GM21786 (cell line): Measurements from ENCODE around the gene RAB44.

Source experiments
- ATAC-seq: cut with Tn5 transposase; IDR thresholded peaks from one replicate; pipeline ENCODE4 v1.9.1; 2021; ENCODE audit not compliant: unreplicated experiment

The RAB44 gene

DNA sequence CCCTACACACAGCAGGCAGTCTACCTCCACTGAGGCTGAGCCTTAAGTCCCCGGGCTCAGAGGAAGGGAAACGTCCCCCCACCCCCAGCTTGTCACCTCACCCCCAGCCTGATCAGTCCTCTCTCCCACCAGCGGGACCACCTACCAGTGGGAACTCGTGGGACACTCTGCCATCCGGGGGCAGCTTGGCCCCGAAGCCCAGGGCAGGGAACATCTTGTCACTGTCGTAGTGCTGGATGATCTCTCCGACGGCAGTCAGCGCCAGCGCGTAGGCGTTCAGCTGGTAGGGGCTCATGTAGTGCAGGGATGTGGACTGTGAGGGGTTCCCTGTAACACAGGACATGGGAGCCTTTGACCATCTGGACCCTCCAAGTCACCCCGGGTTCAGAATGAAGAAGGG is 48.6 kb downstream of the RAB44 start:
- ATAC-seq = no peak

DNA sequence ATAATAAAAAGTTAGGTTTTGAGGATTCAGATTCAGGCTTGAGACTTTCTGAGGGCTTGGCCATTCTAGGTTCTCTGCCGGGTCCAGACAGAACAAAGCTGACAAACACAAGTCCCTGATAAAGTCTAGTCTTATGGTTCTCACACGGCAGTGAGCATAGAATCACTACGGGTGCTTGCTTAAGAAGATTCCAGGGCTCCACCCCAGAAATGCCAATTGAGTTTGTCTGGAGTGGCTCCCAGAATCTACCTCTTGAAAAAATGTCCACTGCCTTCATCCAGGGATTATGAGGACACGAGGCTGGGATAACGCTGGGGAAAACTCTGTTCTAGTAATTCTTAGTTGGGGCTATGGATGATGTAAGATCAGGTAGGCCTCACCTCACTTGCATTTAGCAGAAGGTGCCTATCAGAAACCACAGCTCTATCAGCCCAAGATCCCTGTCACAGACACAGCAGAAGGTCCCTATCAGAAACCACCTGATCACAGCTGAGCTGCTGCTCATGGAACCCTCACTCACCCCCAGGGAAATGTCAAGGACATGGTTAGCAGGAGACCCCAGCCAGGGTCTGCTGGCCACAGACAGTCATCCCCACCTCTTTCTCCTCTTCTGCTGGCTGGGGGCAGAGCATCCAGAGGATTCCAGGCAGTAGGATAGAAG is 52.3 kb downstream of the RAB44 start:
- ATAC-seq = no peak

DNA sequence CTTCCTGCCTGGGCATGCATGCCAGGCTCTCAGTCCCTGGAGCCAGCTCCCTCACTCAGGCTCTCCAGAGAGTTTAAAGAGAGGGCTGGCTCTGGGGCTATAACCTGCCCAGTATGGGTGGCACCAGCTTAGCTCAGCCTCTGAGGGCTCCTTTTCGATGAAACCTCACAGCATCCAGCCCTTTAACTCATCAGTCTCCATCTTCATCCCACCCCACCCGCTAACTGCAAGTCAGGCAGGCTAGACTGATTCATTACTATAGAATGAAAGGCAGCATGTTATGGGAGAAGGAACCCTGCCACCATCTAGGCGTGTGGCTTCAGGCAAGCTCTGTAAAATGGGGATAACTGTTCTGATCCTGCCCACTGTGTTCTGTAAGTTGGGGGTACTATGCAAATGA is 53.5 kb downstream of the RAB44 start:
- ATAC-seq = no peak

DNA sequence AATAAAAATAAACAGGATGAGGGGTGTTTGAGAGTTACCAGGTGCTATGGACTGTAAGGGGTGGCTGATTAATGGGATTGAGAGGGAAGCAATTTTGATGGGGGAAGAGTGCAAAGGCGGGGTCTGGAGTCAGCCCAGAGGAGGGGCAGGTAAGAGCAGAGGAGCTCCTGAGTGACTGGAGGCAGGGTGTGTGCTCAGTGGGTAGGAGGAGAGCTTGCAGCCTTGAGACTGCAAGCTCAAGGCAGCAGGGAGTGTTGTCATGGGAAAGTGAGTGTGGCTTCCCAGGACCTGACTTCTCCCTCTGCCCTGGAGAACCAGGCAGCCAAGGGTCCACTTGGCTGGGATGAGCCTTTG is 54.2 kb downstream of the RAB44 start:
- no peak for ATAC-seq

DNA sequence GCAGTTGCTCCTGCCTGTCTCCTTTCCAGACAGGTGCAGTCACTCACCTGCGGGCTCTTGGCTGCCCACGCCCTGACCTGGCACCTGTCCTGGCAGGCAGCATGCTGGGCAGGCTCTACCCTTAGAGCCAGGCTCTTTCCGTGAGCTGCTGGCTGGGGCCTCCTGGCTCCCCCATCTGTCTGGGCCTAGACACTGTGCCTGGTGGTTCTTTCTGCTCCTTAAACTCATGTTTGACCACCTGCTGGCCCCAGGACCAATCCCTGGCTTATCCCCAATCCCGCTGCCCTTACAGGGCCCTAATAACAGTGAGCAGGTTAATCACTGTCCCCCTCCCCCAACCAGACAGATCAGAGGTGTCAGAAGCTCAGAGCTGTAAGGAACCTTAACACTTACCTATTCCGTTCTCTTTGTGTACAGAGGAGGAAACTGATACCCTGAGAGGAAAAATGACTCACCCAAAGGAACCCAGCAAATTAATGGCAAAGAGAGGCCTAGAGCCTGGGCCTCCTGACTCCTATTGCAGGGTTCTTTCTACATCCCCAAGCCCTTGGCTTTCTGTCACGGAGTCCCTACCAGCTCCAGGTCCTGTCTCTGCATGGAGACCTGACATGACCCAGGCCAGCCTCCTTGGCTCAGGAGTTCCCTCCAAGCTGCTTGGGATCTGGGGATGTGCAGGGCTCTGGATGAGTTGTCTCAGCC is 54.7 kb downstream of the RAB44 start:
- no peak for ATAC-seq

DNA sequence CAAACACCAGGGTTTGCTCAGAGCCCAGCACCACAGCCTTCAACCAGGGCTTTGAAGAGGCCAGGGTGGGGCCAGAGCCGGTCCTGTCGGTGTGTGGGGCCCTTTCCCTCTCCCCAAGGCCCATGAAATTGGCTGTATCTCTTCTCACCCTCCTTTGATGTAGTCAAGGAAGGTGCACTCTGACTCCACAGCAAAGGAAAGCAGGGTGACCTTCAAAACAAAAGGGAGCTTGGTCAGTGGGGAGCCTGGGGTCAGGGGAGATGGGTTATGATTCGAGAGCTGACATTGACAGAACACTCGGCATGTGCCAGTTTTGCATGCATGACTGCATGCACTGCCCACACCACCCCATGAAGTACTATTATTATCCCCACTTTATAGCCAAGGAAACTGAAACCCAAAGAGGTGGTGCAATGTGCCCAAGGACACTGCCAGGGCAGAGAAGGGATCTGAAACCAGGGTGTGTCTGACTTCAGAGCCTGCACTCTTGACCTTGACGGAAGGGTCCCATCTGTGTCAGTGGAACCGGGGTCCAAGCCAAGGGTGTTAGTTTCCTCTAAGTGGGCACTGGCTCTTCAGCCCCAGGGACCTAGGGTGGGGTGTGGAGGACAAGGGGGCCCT is 55.4 kb downstream of the RAB44 start:
- ATAC-seq = peak; percentile 46

DNA sequence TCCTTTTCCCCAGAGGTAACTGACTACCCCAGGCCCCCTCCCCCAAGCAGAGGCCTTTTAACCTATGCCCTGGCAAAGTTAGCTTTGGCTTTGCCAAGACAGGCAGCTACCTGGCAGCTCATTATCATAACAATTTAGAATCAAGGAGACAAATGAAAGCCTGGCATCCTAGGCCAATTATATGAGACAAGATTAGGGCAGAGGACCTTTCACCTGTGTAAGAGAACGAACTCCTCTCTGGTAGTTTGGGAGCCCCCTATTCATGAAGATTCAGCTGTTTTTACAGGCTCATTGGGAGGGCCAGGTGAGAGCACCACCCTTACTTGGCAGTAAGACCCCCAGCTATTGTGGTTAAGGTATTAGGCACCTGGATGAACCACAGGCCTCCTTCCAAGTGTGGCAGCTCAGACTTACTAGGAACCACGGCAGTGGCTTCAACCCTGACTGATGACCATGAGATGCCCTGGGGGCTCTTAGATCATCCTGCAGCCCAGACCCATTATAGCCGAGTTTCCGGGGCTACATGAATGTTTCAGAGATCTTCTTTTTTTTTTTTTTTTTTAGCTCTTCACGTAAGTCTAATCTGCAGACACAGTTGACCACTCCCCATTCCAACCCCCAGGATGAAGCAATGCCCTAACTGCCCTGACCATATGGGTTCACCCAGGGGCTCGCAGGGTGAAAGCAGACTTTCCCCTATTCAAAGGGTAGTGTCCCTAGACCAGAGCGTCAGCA is 56.2 kb downstream of the RAB44 start:
- no peak for ATAC-seq

DNA sequence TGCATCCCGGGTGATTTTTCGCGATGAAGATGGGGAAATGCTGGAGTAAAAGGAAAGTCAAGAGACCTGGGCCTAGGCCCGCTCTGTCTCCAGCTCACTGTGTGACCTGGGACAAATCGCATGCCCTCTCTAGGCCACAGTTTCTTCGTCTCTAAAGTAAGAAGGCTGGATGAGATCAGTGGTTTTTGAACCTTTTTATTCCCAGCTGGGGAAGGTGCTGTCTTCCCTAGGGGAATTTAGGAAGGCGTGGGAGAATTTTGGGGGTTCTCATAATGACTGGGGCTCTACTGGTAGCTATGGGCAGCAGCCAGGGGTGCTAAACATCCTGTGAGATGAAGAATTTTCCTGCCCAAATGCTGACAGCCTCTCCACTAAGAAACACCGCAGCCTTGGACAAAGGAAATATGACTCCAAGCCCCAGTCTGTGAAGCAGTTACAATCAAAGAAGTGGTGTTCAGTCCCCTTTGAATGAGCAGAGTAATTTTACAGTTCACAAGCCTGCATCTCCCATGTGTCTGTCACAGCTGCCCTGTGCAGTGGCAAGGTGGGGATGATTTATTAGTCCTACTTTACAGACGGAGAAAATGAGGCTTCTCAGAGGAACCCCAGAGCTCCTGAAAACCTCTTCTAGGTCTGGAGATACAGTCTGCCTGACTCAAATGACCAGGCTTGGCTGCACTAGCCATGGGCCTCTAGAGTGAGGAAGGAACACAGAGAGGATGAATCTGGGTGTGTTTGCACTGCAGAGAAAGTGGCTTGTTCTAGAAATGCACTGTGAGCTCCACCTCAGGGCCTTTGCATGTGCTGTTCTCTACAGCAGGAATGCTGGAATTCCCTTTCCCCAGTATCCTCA is 57.2 kb downstream of the RAB44 start:
- ATAC-seq = no peak

DNA sequence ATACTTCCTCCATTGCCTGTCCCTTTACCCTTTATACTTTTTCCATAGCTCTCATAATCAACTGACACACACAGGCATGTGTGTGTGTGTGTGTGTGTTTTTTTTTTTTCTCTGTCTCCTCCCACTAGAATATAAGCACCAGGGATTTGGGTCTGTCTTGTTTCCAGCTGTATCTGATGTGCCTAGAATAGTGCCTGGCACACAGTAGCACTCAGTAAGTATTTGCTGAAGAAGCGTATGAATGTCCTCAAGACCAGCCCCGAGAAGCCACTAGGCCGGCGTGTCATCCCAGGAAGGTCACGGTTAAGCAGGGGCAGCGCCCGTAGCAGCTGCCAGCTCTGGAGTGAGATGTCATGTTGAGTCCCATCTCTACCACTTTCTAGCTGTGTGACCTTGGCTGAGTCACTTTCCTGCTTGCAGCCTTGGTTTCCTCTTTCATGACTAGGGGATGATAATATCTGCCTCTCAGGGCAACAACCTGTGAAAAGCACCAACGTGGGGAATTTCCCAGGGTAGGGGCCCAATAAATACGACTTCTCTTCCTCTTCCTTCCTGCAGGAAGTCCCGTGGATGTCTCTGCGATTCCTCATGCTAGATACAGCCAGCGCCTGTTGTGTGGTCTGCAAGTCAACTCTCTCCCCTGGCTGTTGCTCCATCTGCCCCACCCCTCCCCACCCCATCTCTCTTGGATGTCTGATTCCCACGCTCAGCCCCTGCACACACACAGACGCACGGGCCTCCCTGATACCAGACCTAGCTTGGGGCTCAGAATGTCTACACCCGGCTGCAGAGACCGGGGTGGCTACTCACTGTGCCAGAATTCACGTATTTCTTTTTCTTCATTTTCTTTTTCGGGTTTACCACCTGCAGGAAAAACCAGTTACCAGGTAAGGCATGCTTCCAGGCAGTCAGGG is 58.1 kb downstream of the RAB44 start:
- ATAC-seq = peak; percentile 39

DNA sequence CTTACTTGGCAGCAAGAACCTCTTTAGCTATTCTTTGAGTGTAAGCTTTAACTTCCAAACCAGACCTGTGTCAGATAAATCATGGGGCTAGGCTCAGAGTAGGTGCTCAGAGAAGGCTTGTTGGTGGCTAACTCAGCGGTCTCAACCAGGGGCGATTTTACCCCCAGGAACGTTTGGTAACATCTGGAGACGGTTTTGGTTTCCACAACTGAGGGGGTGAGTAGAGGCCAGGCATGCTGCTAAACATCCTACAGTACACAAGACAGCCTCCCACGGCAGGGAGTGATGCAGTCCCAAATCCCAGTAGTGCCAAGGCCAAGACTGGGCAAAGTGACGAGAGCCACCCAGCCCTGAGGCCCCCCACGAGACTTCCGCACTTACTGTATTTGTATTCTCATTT is 59.2 kb downstream of the RAB44 start:
- no peak for ATAC-seq

DNA sequence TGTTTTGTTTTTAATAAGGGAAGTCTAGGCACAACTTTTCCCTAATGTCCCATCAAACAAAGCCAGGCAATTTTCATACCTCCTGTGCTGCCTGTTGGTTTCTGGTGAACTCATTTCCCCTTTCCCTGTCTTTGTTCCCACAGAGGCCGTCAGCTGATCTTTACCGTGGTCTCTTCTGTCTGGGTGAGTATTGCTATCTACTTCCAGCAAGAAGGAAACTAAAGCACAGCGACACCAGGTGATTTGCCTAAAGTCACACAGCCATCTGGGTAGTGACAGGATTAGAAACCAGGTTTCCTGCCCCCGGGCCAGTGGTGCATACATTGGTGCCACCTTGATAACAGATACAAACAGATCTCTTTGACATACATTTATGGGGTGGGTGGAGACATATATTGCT is 59.6 kb downstream of the RAB44 start:
- no peak for ATAC-seq

DNA sequence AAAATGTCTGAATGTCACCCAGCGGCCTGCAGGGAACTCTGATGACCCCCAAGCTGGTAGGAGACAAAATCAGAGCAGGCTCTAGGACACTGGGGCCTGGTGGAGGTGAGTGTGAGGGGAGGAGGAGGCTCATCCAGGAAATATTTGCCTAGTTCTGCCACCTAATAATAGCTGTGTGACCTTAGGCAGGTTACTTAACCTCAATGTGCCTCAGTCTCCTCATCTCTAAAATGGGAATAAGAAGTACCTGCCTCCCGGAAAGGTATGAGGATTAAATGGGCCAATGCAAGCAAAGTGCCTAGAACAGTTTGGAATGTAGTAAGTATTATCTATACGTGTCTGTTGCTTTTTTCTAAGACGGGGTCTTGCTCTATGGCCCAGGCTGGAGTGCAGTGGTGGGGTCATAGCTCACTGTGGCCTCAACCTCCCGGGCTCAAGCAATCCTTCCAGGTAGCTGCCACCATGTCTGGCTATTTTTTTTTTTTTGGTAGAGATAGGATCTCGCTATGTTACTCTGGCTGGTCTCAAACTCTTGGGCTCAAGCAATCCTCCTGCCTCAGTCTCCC is 60.4 kb downstream of the RAB44 start:
- no peak for ATAC-seq

DNA sequence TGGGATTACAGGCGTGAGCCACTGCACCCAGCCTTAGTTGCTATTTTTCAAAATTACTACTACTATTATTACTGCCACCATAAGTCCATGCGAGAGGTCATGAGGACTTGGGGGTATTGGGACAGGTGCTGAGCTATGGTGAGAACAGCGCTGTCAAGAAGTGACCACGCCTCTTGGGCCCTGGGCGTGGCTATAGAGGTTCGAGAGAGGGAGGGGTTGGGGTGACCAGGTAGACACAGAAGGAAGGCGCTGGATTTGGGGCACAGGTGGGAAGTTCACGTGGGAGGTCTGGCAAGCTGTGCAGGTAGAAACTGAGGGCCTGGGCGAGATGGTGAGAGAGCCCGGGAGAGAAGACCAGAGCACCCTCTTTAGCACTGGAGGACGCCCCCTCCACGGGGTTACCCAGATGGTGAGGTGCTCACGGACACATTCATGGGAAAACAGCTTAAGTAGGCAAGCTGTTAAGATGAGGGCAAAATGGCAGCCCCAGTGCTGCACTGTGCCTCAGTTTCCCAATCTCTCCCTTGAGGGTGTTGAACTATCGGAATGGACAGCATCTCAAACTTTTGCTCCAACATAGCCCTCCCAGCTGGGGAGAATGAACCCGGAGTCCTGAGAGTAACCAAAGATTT is 61.0 kb downstream of the RAB44 start:
- ATAC-seq = no peak

DNA sequence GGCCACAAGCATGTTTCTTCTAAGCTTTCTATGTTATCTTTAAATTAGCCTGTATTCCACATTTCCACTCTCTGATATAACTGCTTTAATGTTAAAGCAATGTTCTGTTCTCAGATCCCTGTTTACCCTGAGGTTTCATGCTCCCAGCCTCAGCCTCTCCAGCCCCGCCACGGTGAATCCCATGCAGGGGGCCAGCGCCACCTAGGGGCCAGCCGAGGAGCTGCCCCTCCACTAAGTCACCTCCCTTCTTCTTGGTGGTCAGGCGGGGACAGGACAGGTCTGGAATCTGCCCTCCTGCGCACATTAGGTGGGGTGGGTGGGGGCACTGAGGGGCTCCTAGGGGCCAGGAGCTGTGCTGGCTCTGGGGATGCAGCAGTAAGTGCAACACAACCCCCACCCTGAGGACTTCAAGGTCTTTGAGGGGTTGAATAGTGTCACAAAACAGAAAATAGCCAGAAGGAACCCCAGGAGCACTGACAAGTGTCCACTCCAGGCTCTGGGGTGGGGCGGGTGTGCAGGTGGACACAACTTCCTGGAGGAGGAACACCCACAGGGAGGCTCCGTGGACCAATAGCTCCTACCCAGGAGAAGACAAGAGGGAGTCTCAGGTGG is 61.6 kb downstream of the RAB44 start:
- no peak for ATAC-seq

DNA sequence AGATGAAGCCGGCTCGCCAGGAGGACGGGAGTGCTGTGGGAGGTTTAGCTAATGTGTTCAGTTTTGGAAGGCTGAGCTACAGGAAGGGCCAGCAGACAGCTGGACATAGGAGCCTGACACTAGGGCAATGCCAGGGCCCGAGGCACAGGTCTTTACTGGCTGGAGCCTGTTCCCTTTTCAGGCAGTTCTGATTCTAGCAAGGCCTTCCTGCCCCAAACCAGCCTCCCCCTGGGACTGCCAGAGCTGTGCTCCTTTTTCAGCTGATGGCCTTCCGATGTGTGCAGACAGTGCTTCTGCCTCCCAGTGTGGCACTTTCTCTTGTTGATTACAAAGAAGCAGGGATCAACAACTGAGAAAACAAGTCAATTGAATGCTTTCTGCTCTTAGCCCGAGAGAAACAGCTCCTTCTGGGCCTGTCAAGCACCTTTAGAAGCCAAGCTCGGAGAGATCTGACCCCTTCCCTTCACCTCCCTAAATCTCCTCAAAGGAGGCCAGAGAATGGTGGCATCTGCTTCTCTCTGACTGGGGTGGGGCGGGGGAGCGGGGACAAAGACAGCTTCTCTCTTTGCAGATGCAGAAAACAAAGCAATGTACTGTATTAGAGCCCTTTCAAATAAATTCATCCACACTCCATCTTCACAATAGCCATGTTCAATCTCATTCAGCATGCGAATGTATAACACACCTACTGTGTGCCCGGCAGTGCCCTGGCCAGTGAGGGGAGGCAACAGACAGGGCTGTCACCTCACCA is 63.2 kb downstream of the RAB44 start:
- no peak for ATAC-seq

DNA sequence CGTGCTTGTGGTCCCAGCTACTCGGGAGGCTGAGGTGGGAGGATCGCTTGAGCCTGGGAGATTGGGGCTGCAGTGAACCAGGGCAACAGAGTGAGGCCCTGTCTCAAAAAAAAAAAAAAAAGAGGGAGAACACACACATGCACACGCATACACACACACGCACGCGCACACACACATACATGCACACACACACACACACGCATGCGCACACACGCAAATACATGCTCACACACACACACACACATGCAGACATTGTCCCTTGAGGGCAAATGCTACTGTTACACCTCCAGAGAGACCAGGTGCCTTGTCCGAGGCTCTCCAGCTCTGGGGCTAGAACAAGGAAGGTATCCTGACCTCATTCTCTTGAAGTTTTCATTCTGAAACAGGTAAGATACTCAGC is 64.5 kb downstream of the RAB44 start:
- ATAC-seq = no peak

DNA sequence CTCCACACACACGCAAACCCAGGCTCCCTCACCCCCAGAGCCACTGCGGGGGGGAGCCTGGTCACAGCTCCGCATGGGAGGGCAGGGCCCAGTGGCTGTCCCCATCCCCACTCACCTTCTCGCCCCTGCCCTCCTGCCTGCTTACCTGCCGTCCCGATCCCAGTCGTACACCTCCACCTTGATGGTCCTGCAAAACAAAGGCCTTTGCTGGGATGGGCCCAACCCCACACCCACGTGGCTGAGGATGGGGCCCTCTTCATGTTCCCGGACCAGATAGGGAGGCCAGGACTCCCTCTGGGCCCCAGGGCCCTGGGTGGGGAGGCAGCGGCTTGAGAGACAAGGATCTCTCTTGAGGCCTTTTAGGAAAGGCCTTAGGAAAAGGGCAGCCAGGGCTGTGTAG is 67.6 kb downstream of the RAB44 start:
- ATAC-seq = no peak
